Natural killer cell (primary cell): ENCODE measurements around the gene CHST11. TPM values are rescaled to one million over a fixed set of nuclear protein-coding genes. Genes with fewer than 3 reads are reported as not detected.

ENCODE experiments used
- ATAC-seq, 3 donors: fragments of 150-1000 bp in 2 of 3; fragments of 200-7000 bp in 1 of 3; cut with Tn5 transposase; 1 replicate in 1 of 3; 2 replicates in 2 of 3; pipeline ENCODE4 v1.10.0; 2021; ENCODE audit warnings: mild to moderate bottlenecking in 2 of 3, moderate library complexity in 2 of 3
- DNase-seq, 2 donors: peaks; one replicate each; pipeline versions ENCODE4 v3.0.0 to v3.0.0-alpha.2; 2013 to 2021; ENCODE audit warnings: mixed read lengths in 1 of 2
- H3K27ac ChIP-seq: one replicate; pipeline ENCODE4 v1.5.1; 2013; ENCODE audit warnings: mild to moderate bottlenecking, low read length
- H3K27me3 ChIP-seq: one replicate; pipeline ENCODE4 v1.6.1; 2013; ENCODE audit warnings: low read length; ENCODE audit not compliant: control insufficient read depth, insufficient read depth
- H3K36me3 ChIP-seq: one replicate; pipeline ENCODE4 v1.6.1; 2013; ENCODE audit warnings: low read length; ENCODE audit not compliant: control insufficient read depth, insufficient read depth
- H3K4me1 ChIP-seq: one replicate; pipeline ENCODE4 v1.6.1; 2013; ENCODE audit warnings: low read length; ENCODE audit not compliant: control insufficient read depth, insufficient read depth
- H3K4me3 ChIP-seq: one replicate; pipeline ENCODE4 v1.5.1; 2013; ENCODE audit warnings: low read length
- H3K9me3 ChIP-seq: one replicate; pipeline ENCODE4 v1.6.1; 2013; ENCODE audit warnings: low read length; ENCODE audit not compliant: control insufficient read depth, insufficient read depth
- H3K27ac Mint-ChIP-seq, 2 donors: one replicate each; pipeline ENCODE4 v1.8.0; 2022; ENCODE audit warnings: mild to moderate bottlenecking in 2 of 2, mixed read lengths in 2 of 2, moderate library complexity in 1 of 2
- H3K27me3 Mint-ChIP-seq, 2 donors: one replicate each; pipeline ENCODE4 v1.8.0; 2022; ENCODE audit warnings: low read depth in 2 of 2, mixed read lengths in 2 of 2
- H3K36me3 Mint-ChIP-seq: one replicate; pipeline ENCODE4 v1.8.0; 2022; ENCODE audit warnings: mixed read lengths
- H3K4me1 Mint-ChIP-seq, 2 donors: one replicate each; pipeline ENCODE4 v1.8.0; 2022; ENCODE audit warnings: mixed read lengths in 2 of 2
- H3K4me3 Mint-ChIP-seq: one replicate; pipeline ENCODE4 v1.8.0; 2022; ENCODE audit warnings: mild to moderate bottlenecking, moderate library complexity, mixed read lengths
- H3K9me3 Mint-ChIP-seq, 2 donors: one replicate each; pipeline ENCODE4 v1.8.0; 2022; ENCODE audit warnings: mixed read lengths in 2 of 2
- WGBS: methylation state at CpG from one replicate; pipeline ENCODE4 v1.1.7; 2013; ENCODE audit warnings: missing lambda C conversion rate; ENCODE audit not compliant: insufficient coverage; 5-methylcytosine and 5-hydroxymethylcytosine counted together
- intact Hi-C: fragments of 100-400 bp; cut with micrococcal nuclease; formaldehyde crosslinking; loops from one replicate; pipeline ENCODE4 v1.14.2; 2022
- total RNA-seq, 4 donors: library from RNA; stranded (reverse); fragments of 120-200 nt in 1 of 4; gene quantifications; one replicate each; pipeline versions ENCODE4 v1.2.3 to v1.2.4, GENCODE V29; 2013 to 2022
- TF ChIP-seq, protein P1 (sequence below): fragments of 200-600 bp; IDR thresholded peaks from one replicate; pipeline ENCODE4 v1.8.0; 2022; ENCODE audit warnings: antibody characterized with exemption

Gene CHST11
- total RNA-seq, 3 donors from 2014 or later (not counting 1 experiment from before 2014, with no cell fraction given) = 85.3 to 118 (median 96.1) TPM

DNA sequence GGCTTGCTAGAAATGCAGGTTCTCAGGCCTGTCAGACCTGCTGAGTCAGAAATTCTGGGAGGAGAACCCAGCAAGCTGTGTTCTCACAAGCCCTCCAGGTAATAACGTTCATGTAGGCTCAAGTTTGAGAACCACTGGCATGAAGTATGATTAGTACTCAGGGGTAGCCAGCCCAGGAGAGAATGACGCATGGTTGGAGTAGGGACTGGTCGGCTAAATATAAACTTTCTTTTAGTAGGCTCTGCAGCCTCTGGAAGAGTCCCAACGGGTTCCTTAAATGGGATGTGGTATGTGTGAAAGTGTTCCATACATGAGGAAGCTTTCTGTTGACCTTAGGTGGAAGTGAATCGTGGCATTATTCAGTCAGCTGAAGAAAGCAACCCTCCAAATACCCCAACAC is 292.0 kb downstream of the CHST11 start:
- no peaks in the 10 kb centered on the region for H3K9me3 Mint-ChIP-seq
- no peaks in the 10 kb centered on the region for H3K27me3 Mint-ChIP-seq
- H3K4me3 Mint-ChIP-seq = no peak overlapping the region
- no peak for DNase-seq
- no peak overlapping the region for H3K27ac ChIP-seq
- H3K4me1 ChIP-seq = peaks cover 38% of the 10 kb centered on the region
- no peak overlapping the region for H3K4me3 ChIP-seq
- ATAC-seq = no peak
- no peaks in the 10 kb centered on the region for H3K27me3 ChIP-seq
- no peaks in the 10 kb centered on the region for H3K36me3 Mint-ChIP-seq
- intact Hi-C loops = no loop called here
- TF ChIP-seq, protein P1, sequence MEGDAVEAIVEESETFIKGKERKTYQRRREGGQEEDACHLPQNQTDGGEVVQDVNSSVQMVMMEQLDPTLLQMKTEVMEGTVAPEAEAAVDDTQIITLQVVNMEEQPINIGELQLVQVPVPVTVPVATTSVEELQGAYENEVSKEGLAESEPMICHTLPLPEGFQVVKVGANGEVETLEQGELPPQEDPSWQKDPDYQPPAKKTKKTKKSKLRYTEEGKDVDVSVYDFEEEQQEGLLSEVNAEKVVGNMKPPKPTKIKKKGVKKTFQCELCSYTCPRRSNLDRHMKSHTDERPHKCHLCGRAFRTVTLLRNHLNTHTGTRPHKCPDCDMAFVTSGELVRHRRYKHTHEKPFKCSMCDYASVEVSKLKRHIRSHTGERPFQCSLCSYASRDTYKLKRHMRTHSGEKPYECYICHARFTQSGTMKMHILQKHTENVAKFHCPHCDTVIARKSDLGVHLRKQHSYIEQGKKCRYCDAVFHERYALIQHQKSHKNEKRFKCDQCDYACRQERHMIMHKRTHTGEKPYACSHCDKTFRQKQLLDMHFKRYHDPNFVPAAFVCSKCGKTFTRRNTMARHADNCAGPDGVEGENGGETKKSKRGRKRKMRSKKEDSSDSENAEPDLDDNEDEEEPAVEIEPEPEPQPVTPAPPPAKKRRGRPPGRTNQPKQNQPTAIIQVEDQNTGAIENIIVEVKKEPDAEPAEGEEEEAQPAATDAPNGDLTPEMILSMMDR = no peak
- peaks cover 78 to 81% of the 10 kb centered on the region in 2 donors for H3K4me1 Mint-ChIP-seq
- H3K27ac Mint-ChIP-seq = peak overlapping the region; percentile 27 to 55
- H3K9me3 ChIP-seq = no peaks in the 10 kb centered on the region
- H3K36me3 ChIP-seq = no peaks in the 10 kb centered on the region
- WGBS = 81% methylated on average over 4 of the region's 5 CpGs

DNA sequence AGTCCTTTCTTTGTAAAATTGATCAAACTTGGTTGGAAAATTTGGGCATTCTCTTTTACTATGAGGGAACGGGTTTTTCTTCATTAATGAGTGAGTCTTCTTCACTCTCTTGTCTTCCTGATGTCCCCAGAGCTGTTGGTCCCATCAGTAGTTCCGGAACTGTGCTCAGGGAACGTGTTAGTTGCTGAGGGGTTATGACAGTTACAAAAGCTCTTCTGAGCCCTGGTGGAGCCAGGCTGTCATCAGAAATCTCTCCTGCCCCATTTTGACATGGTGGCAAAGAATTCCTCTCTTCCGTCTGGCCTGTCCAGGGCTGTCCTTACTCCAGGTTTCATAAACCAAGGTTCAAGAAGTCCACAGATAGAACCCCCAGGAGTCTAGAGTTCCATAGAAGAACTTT is 292.8 kb downstream of the CHST11 start:
- peaks cover 78 to 81% of the 10 kb centered on the region in 2 donors for H3K4me1 Mint-ChIP-seq
- DNase-seq (no peak), ATAC-seq (no peak)
- no peak overlapping the region for H3K4me3 Mint-ChIP-seq
- no peak overlapping the region for H3K27ac ChIP-seq
- no peaks in the 10 kb centered on the region for H3K27me3 ChIP-seq
- intact Hi-C loops = no loop called here
- no peaks in the 10 kb centered on the region for H3K9me3 ChIP-seq
- peak overlapping the region; percentile 27 to 55 for H3K27ac Mint-ChIP-seq
- no peaks in the 10 kb centered on the region for H3K9me3 Mint-ChIP-seq
- H3K36me3 ChIP-seq = no peaks in the 10 kb centered on the region
- H3K4me1 ChIP-seq = peaks cover 38% of the 10 kb centered on the region
- TF ChIP-seq, protein P1 = no peak
- H3K4me3 ChIP-seq = no peak overlapping the region
- no peaks in the 10 kb centered on the region for H3K36me3 Mint-ChIP-seq
- no peaks in the 10 kb centered on the region for H3K27me3 Mint-ChIP-seq
- WGBS = 94% methylated on average over 4 of the region's 4 CpGs

DNA sequence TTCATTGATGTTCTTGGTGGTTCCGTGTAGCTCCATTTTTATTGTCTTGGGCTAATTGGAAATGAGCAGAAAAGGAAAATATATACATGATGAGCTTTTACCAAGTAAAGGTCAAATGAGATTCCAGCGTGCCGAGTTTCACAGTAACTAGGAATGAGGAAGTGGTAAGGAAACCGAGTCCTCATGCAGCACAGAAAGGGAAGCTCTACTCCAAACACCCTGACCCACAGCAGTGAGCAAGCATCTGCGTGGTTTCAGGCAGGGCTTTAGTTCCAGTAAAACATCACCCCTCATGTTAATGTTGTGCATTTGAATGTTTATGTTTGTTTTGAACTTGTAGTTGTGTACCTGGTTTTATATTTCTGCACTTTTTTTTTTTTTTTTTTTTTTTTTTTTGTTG is 293.3 kb downstream of the CHST11 start:
- no peaks in the 10 kb centered on the region for H3K27me3 Mint-ChIP-seq
- H3K4me1 ChIP-seq = peaks cover 38% of the 10 kb centered on the region
- DNase-seq (no peak), ATAC-seq (peak; percentile 42 to 85 (median 67))
- WGBS = 20% methylated on average over 4 of the region's 5 CpGs
- H3K4me3 ChIP-seq = no peak overlapping the region
- intact Hi-C loops = no loop called here
- peak overlapping the region; percentile 27 to 55 for H3K27ac Mint-ChIP-seq
- TF ChIP-seq, protein P1 = no peak
- no peaks in the 10 kb centered on the region for H3K9me3 ChIP-seq
- no peak overlapping the region for H3K4me3 Mint-ChIP-seq
- H3K9me3 Mint-ChIP-seq = no peaks in the 10 kb centered on the region
- no peaks in the 10 kb centered on the region for H3K27me3 ChIP-seq
- H3K36me3 ChIP-seq = no peaks in the 10 kb centered on the region
- H3K36me3 Mint-ChIP-seq = no peaks in the 10 kb centered on the region
- H3K4me1 Mint-ChIP-seq = peaks cover 82 to 84% of the 10 kb centered on the region in 2 donors
- no peak overlapping the region for H3K27ac ChIP-seq

DNA sequence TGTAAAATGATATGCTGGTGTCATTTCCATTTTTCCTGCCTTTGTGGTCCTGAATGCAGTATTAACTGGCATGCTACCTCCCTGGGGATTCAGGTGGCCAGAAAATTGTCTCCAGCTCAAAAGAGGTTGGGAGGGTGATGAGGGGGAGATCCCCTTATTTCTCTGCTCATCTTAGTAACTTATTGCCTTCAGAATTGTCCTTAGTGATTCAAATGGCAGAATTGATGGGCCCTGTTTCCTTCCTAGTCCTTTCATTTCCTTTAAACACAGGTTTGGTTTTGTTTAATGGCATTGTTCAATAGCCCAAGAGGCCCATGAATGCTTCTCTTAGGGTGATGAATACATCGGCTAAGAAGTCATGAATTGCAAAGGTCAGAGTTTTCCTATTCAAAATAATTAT is 294.4 kb downstream of the CHST11 start:
- Mint-ChIP-seq H3K4me1 (peaks cover 81 to 82% of the 10 kb centered on the region in 2 donors), H3K9me3 (no peaks in the 10 kb centered on the region), H3K4me3 (no peak overlapping the region), H3K27me3 (no peaks in the 10 kb centered on the region), H3K36me3 (no peaks in the 10 kb centered on the region), H3K27ac (no peak overlapping the region)
- no peaks in the 10 kb centered on the region for H3K36me3 ChIP-seq
- no peaks in the 10 kb centered on the region for H3K27me3 ChIP-seq
- H3K27ac ChIP-seq = no peak overlapping the region
- ATAC-seq = no peak
- H3K4me3 ChIP-seq = no peak overlapping the region
- no peak for DNase-seq
- WGBS = no CpG with 5 or more reads among the region's 1 CpG
- TF ChIP-seq, protein P1 = no peak
- peaks cover 38% of the 10 kb centered on the region for H3K4me1 ChIP-seq
- no peaks in the 10 kb centered on the region for H3K9me3 ChIP-seq
- intact Hi-C loops = no loop called here
